Chondrocyte (in vitro differentiated cells): ENCODE measurements around the gene SRGAP1. TPM values are rescaled to one million over a fixed set of nuclear protein-coding genes. Genes with fewer than 3 reads are reported as not detected.

Source experiments
- DNase-seq: peaks from one replicate; pipeline ENCODE4 v3.0.0; 2021; ENCODE audit warnings: mixed read lengths, low spot score
- H3K27ac Mint-ChIP-seq: one replicate; pipeline ENCODE4 v1.8.0; 2021; ENCODE audit warnings: mild to moderate bottlenecking, moderate library complexity, mixed read lengths; ENCODE audit not compliant: unreplicated experiment
- H3K27me3 Mint-ChIP-seq: 2 replicates; pipeline ENCODE4 v1.8.0; 2021; ENCODE audit warnings: low read depth, mixed read lengths
- H3K36me3 Mint-ChIP-seq: 2 replicates; pipeline ENCODE4 v1.8.0; 2021; ENCODE audit warnings: low read depth, mixed read lengths
- H3K4me1 Mint-ChIP-seq: 2 replicates; pipeline ENCODE4 v1.8.0; 2021; ENCODE audit warnings: low read depth, mild to moderate bottlenecking, mixed read lengths
- H3K4me3 Mint-ChIP-seq: one replicate; pipeline ENCODE4 v1.8.0; 2021; ENCODE audit warnings: mild to moderate bottlenecking, moderate library complexity, mixed read lengths; ENCODE audit not compliant: unreplicated experiment
- H3K9me3 Mint-ChIP-seq: 2 replicates; pipeline ENCODE4 v1.8.0; 2021; ENCODE audit warnings: low read depth, mixed read lengths
- CTCF ChIP-seq: fragments of 200-600 bp; sonication (generic); IDR thresholded peaks from 2 replicates; pipeline ENCODE4 v1.5.0; 2021; ENCODE audit warnings: antibody characterized with exemption, mild to moderate bottlenecking, moderate library complexity
- total RNA-seq: library from RNA; stranded (reverse); gene quantifications from 3 replicates; pipeline ENCODE4 v1.2.1, GENCODE V29; 2021

SRGAP1 gene
- total RNA-seq, 1 donor from 2014 or later: 13.2 TPM

GRCh38 chr12:64088431-64089349 lies 244.2 kb downstream of the SRGAP1 start:
- Mint-ChIP-seq H3K36me3 (peaks cover 3% of the 10 kb centered on the region), H3K9me3 (no peaks in the 10 kb centered on the region), H3K4me3 (peak overlapping the region; percentile 22), H3K27ac (peak overlapping the region; percentile 97), H3K27me3 (no peaks in the 10 kb centered on the region), H3K4me1 (peaks cover 22% of the 10 kb centered on the region)
- no peak for TF ChIP-seq CTCF
- DNase-seq: no peak

- no peak for DNase-seq
- Mint-ChIP-seq H3K4me1 (peaks cover 20% of the 10 kb centered on the region), H3K4me3 (no peak overlapping the region), H3K27me3 (no peaks in the 10 kb centered on the region), H3K27ac (peak overlapping the region; percentile 24), H3K36me3 (peaks cover 3% of the 10 kb centered on the region), H3K9me3 (no peaks in the 10 kb centered on the region)
- no peak for TF ChIP-seq CTCF
These were observed 245.5 kb downstream of the SRGAP1 start for GRCh38 chr12:64090047-64090446.

- no peak overlapping the region for H3K4me3 Mint-ChIP-seq
- no peak for TF ChIP-seq CTCF
- DNase-seq: no peak
- no peaks in the 10 kb centered on the region for H3K27me3 Mint-ChIP-seq
- H3K27ac Mint-ChIP-seq: no peak overlapping the region
- no peaks in the 10 kb centered on the region for H3K9me3 Mint-ChIP-seq
- H3K4me1 Mint-ChIP-seq: peaks cover 20% of the 10 kb centered on the region
- H3K36me3 Mint-ChIP-seq: peaks cover 5% of the 10 kb centered on the region
These were observed 246.7 kb downstream of the SRGAP1 start for GRCh38 chr12:64091186-64091585.

- no peaks in the 10 kb centered on the region for H3K27me3 Mint-ChIP-seq
- H3K36me3 Mint-ChIP-seq: peaks cover 6% of the 10 kb centered on the region
- no peak for TF ChIP-seq CTCF
- no peak overlapping the region for H3K4me3 Mint-ChIP-seq
- no peak for DNase-seq
- no peaks in the 10 kb centered on the region for H3K9me3 Mint-ChIP-seq
- peaks cover 20% of the 10 kb centered on the region for H3K4me1 Mint-ChIP-seq
- no peak overlapping the region for H3K27ac Mint-ChIP-seq
These were observed 248.2 kb downstream of the SRGAP1 start for GRCh38 chr12:64092507-64093196.

- H3K27me3 Mint-ChIP-seq: no peaks in the 10 kb centered on the region
- peaks cover 14% of the 10 kb centered on the region for H3K36me3 Mint-ChIP-seq
- no peak for TF ChIP-seq CTCF
- no peak for DNase-seq
- no peaks in the 10 kb centered on the region for H3K9me3 Mint-ChIP-seq
- no peak overlapping the region for H3K4me3 Mint-ChIP-seq
- H3K4me1 Mint-ChIP-seq: peaks cover 10% of the 10 kb centered on the region
- H3K27ac Mint-ChIP-seq: no peak overlapping the region
These were observed 249.2 kb downstream of the SRGAP1 start for GRCh38 chr12:64093689-64094088.
